Measurements from ENCODE around the gene ABCG5. TPM values are rescaled to one million over a fixed set of nuclear protein-coding genes. Genes with fewer than 3 reads are reported as not detected.

Gene ABCG5
- polyA plus RNA-seq, 1 donor: 35.8 TPM

DNA sequence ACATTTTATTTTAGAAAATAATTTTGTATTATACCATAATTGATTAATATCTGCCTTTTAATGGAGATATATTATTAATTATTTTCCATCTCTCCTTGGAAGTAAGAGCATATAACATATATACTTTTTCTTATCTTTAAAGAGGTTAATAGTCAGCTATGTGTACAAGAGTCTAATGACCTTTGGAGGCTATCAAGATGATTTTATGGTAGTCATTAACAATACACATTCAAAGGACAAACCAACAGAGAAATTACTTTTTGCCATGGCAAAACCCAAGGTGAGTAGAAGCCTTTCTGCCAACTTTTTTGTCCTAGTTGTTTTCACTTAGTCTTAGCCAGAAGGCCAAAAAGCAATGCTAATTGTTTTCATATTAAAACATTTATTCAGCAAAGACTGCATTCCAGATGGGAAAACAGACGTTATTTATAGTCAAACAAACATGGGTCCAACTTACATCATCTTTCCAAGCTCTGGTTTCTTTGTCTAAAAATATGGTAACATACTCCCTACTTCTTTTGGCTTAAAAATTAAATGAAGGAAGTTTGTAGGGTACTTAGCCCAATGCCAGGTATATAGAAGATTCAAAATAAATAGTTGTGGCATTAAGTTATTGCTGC, 74.4 kb downstream of the ABCG5 start:
- WGBS (ENCODE audit: insufficient coverage, low lambda C conversion rate): 17% methylated on average over 1 of the region's 1 CpG
- Histone ChIP-seq H3K27ac (ENCODE audit: low read length) (peak overlapping the region; percentile 19), H3K36me3 (ENCODE audit: control insufficient read depth, insufficient read depth, low read length) (no peaks in the 10 kb centered on the region), H3K4me3 (ENCODE audit: low read length) (no peak overlapping the region), H3K4me1 (ENCODE audit: control insufficient read depth, insufficient read depth, low read length) (peaks cover 11% of the 10 kb centered on the region), H3K9me3 (ENCODE audit: control insufficient read depth, low read depth, low read length) (no peaks in the 10 kb centered on the region), H3K27me3 (ENCODE audit: control insufficient read depth, insufficient read depth, low read length) (no peaks in the 10 kb centered on the region)
- peak in 1 of 2 donors; percentile 71 for DNase-seq

DNA sequence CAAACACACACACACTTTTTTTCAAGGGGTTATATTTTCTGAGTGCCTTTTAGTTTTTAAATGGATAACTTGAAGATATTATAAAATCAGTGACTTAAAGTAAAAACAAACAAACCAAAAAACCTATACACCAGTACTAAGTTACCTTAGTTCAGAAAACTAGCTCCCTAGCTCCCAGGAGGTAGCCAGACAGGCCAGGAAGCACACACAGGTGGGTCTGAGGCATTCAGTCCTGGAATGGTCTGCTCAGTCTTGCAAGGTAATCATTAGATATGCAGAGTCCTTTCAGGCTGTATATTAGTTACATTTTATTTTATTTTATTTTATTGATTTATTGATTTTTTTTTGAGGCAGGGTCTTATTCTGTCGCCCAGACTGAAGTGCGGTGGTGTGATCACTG, 75.5 kb downstream of the ABCG5 start:
- no peak for DNase-seq
- no peaks in the 10 kb centered on the region for H3K36me3 ChIP-seq (ENCODE audit: control insufficient read depth, insufficient read depth, low read length)
- H3K4me1 ChIP-seq (ENCODE audit: control insufficient read depth, insufficient read depth, low read length): peaks cover 11% of the 10 kb centered on the region
- H3K9me3 ChIP-seq (ENCODE audit: control insufficient read depth, low read depth, low read length): no peaks in the 10 kb centered on the region
- H3K4me3 ChIP-seq (ENCODE audit: low read length): no peak overlapping the region
- WGBS (ENCODE audit: insufficient coverage, low lambda C conversion rate): no CpG with 5 or more reads among the region's 2 CpGs
- no peak overlapping the region for H3K27ac ChIP-seq (ENCODE audit: low read length)
- no peaks in the 10 kb centered on the region for H3K27me3 ChIP-seq (ENCODE audit: control insufficient read depth, insufficient read depth, low read length)

Other genes with a start within 250 kb of the ABCG5 start
- gene THADA, start 242.8 kb downstream of the ABCG5 start, polyA plus RNA-seq: 13.2 TPM
- gene PLEKHH2, start 201.6 kb downstream of the ABCG5 start, polyA plus RNA-seq: 14.7 TPM
- 1.1 TPM for gene C1GALT1C1L, start 162.4 kb downstream of the ABCG5 start, polyA plus RNA-seq
- 40.1 TPM for gene DYNC2LI1, start 64.8 kb downstream of the ABCG5 start, polyA plus RNA-seq
- gene ABCG8, start 132 bp upstream of the ABCG5 start, polyA plus RNA-seq: 24.3 TPM
- gene LRPPRC, start 157.2 kb upstream of the ABCG5 start, polyA plus RNA-seq: 89.1 TPM

Measured in large intestine (tissue), 3 donors.